Hepatocyte (in vitro differentiated cells): ENCODE results near the gene FAM53B.

ENCODE experiments used
- EZH2 ChIP-seq: fragments of 200-600 bp; sonication (generic); IDR thresholded peaks from 2 replicates; pipeline ENCODE4 v1.6.1; 2016; ENCODE audit warnings: antibody characterized with exemption, mild to moderate bottlenecking, borderline replicate concordance
- EZH2phosphoT487 ChIP-seq: fragments of 200-600 bp; sonication (generic); IDR thresholded peaks from one replicate; pipeline ENCODE4 v1.6.1; 2018; ENCODE audit warnings: antibody characterized with exemption, mild to moderate bottlenecking, low read depth, moderate library complexity; ENCODE audit not compliant: unreplicated experiment, severe bottlenecking
- TF ChIP-seq, protein P1 (sequence below): fragments of 200-600 bp; sonication (generic); IDR thresholded peaks from 2 replicates; pipeline ENCODE4 v1.5.1; 2016; ENCODE audit warnings: antibody characterized with exemption, mild to moderate bottlenecking; ENCODE audit not compliant: poor library complexity

DNA sequence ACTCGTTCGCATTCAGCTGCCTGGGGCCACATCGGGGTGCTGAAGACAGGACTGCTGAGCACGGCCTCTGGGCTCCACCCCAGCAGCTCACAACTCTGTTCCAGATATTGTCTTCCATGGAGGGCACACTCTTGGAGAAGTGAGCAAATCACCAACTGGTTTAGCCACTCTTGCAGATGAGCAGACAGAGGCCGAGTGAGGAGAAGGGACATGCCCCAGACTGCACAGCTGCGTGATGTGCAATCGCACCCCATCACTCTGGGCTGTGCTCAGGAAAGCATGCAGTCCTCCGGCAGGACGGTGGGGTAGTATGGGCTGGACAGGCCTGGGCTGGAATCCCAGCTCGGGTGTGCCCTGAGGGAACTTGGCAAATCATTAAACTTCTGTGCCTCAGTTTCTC is 111.6 kb downstream of the FAM53B start:
- TF ChIP-seq, protein P1, sequence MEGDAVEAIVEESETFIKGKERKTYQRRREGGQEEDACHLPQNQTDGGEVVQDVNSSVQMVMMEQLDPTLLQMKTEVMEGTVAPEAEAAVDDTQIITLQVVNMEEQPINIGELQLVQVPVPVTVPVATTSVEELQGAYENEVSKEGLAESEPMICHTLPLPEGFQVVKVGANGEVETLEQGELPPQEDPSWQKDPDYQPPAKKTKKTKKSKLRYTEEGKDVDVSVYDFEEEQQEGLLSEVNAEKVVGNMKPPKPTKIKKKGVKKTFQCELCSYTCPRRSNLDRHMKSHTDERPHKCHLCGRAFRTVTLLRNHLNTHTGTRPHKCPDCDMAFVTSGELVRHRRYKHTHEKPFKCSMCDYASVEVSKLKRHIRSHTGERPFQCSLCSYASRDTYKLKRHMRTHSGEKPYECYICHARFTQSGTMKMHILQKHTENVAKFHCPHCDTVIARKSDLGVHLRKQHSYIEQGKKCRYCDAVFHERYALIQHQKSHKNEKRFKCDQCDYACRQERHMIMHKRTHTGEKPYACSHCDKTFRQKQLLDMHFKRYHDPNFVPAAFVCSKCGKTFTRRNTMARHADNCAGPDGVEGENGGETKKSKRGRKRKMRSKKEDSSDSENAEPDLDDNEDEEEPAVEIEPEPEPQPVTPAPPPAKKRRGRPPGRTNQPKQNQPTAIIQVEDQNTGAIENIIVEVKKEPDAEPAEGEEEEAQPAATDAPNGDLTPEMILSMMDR = no peak
- TF ChIP-seq EZH2 (no peak), EZH2phosphoT487 (no peak)
